ENCODE measurements around the gene SPON1.
"Not testable (repeated sequence)": the region's sequence is repeated elsewhere in the genome, so short reads cannot be mapped to it uniquely, and the experiment has no call there.

SPON1 gene

GRCh38 chr11:13962562-13963168 lies at the start of gene SPON1:
SPON1 (plus strand) TSS chr11:13962723; CDS start chr11:13962905, 182 bp downstream.
- in situ Hi-C loops (cut with MboI; ENCODE audit: low sequenced_read_pairs): no loop called here

- in situ Hi-C loops (cut with MboI; ENCODE audit: low sequenced_read_pairs): no loop called here
Measured at GRCh38 chr11:13917264-13917663, 45.3 kb upstream of the SPON1 start.

- in situ Hi-C loops (cut with MboI; ENCODE audit: low sequenced_read_pairs): no loop called here
Measured at GRCh38 chr11:13917904-13918303, 44.6 kb upstream of the SPON1 start.

GRCh38 chr11:13920756-13921155 lies 41.8 kb upstream of the SPON1 start:
- in situ Hi-C loops (cut with MboI; ENCODE audit: low sequenced_read_pairs): no loop called here

- in situ Hi-C loops (cut with MboI; ENCODE audit: low sequenced_read_pairs): no loop called here
Measured at GRCh38 chr11:13921545-13921944, 41.0 kb upstream of the SPON1 start.

GRCh38 chr11:13923182-13923581 lies 39.3 kb upstream of the SPON1 start:
- in situ Hi-C loops (cut with MboI; ENCODE audit: low sequenced_read_pairs): no loop called here

- in situ Hi-C loops (cut with MboI; ENCODE audit: low sequenced_read_pairs): no loop called here
Measured at GRCh38 chr11:13923716-13924650, 38.5 kb upstream of the SPON1 start.

GRCh38 chr11:13924801-13925327 lies 37.7 kb upstream of the SPON1 start:
- in situ Hi-C loops (cut with MboI; ENCODE audit: low sequenced_read_pairs): no loop called here

- in situ Hi-C loops (cut with MboI; ENCODE audit: low sequenced_read_pairs): not testable (repeated sequence)
Measured at GRCh38 chr11:13926366-13926765, 36.2 kb upstream of the SPON1 start.

- in situ Hi-C loops (cut with MboI; ENCODE audit: low sequenced_read_pairs): no loop called here
Measured at GRCh38 chr11:13926981-13927380, 35.5 kb upstream of the SPON1 start.

GRCh38 chr11:13927481-13927880 lies 35.0 kb upstream of the SPON1 start:
- in situ Hi-C loops (cut with MboI; ENCODE audit: low sequenced_read_pairs): no loop called here

GRCh38 chr11:13928566-13929251 lies 33.8 kb upstream of the SPON1 start:
- in situ Hi-C loops (cut with MboI; ENCODE audit: low sequenced_read_pairs): no loop called here

- in situ Hi-C loops (cut with MboI; ENCODE audit: low sequenced_read_pairs): no loop called here
Measured at GRCh38 chr11:13929395-13929891, 33.1 kb upstream of the SPON1 start.

- in situ Hi-C loops (cut with MboI; ENCODE audit: low sequenced_read_pairs): no loop called here
Measured at GRCh38 chr11:13931356-13931755, 31.2 kb upstream of the SPON1 start.

GRCh38 chr11:13937154-13937553 lies 25.4 kb upstream of the SPON1 start:
- in situ Hi-C loops (cut with MboI; ENCODE audit: low sequenced_read_pairs): not testable (repeated sequence)

- in situ Hi-C loops (cut with MboI; ENCODE audit: low sequenced_read_pairs): not testable (repeated sequence)
Measured at GRCh38 chr11:13938829-13939228, 23.7 kb upstream of the SPON1 start.

- in situ Hi-C loops (cut with MboI; ENCODE audit: low sequenced_read_pairs): no loop called here
Measured at GRCh38 chr11:13939961-13940906, 22.3 kb upstream of the SPON1 start.

GRCh38 chr11:13940907-13941256 lies 21.6 kb upstream of the SPON1 start:
- in situ Hi-C loops (cut with MboI; ENCODE audit: low sequenced_read_pairs): no loop called here

- in situ Hi-C loops (cut with MboI; ENCODE audit: low sequenced_read_pairs): no loop called here
Measured at GRCh38 chr11:13941775-13942174, 20.7 kb upstream of the SPON1 start.

- in situ Hi-C loops (cut with MboI; ENCODE audit: low sequenced_read_pairs): no loop called here
Measured at GRCh38 chr11:13942378-13942777, 20.1 kb upstream of the SPON1 start.

All from hTERT RPE-1 (cell line).